Measurements from ENCODE around the gene ARMC6.
A peak's percentile ranks its signal among the peaks of the same experiment; 100 is the strongest.

Gene ARMC6

DNA sequence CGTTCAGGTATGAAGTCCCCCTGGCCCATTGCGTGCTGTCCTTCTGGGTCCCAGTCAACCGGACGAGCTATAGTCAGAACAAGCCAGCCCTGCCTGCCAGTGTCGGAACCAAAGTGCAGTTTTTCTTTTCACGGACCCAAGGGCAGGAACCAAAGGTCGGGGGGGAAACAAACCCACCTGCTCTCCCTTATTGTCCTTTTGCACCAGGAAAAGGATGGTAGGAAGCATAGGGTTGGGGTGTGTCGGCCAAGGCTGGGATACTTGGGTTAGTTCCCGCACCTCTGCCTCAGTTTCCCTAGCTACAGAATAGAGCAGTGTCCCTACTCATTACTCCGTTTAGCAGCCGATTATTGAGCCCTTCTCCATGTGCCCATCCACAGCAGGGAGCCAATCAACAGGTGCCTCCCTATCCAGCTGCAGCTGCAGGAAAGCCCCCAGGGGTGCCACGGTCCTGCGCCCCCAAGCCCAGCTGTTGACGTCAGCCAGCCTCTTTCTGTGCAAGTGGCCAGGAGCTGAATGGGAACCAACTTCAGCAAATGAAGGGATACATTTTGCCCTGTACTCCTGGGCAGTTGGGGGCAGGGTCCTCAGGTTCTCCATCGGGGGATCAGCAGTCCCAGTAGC lies 21.0 kb downstream of the ARMC6 start:
- no peak for DNase-seq (ENCODE audit: insufficient read length, low spot score)
- no peak for FAIRE-seq
- TF ChIP-seq POLR2A (IDR thresholded peaks at IDR 0.05; ENCODE audit: low read depth, low read length) = no peak

DNA sequence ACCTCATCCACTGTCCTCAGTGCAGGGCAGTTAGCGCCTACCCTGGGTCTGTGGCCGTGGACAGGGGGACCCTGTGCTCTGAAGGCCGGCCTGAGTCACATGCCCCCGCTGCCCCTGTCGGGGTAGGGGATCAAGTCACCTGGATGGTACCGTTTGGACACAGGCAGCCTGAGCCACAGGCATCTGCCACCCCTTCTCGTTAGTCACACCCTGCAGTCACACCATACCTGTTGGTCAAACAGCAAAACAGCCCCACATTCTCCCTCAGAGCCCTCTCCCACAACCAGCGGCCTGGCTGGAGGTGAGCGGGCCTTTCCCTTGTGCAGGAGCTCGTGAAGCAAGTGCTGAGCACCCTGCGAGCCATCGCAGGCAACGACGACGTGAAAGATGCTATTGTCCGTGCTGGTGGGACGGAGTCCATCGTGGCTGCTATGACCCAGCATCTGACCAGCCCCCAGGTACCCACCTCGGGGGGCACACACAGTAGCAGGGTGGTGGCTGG lies 21.6 kb downstream of the ARMC6 start:
- DNase-seq (ENCODE audit: insufficient read length, low spot score) = no peak
- FAIRE-seq = no peak
- no peak for TF ChIP-seq POLR2A (IDR thresholded peaks at IDR 0.05; ENCODE audit: low read depth, low read length)

DNA sequence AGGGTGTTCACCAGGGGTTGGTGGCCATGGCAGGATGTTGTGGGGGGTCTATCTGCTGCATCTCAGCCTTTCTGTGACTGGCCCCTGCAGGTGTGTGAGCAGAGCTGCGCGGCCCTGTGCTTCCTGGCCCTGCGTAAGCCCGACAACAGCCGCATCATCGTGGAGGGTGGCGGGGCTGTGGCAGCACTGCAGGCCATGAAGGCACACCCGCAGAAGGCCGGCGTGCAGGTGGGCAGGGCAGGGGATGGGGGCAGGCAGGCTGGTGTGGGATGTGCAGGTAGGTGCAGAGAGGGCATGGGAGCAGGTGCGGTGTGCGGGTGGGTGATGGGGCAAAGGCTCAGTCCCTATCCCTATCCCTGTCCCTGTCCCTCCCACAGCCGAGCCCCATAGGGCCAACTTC lies 22.3 kb downstream of the ARMC6 start:
- TF ChIP-seq POLR2A (IDR thresholded peaks at IDR 0.05; ENCODE audit: low read depth, low read length) = no peak
- FAIRE-seq = no peak
- DNase-seq (ENCODE audit: insufficient read length, low spot score) = no peak

DNA sequence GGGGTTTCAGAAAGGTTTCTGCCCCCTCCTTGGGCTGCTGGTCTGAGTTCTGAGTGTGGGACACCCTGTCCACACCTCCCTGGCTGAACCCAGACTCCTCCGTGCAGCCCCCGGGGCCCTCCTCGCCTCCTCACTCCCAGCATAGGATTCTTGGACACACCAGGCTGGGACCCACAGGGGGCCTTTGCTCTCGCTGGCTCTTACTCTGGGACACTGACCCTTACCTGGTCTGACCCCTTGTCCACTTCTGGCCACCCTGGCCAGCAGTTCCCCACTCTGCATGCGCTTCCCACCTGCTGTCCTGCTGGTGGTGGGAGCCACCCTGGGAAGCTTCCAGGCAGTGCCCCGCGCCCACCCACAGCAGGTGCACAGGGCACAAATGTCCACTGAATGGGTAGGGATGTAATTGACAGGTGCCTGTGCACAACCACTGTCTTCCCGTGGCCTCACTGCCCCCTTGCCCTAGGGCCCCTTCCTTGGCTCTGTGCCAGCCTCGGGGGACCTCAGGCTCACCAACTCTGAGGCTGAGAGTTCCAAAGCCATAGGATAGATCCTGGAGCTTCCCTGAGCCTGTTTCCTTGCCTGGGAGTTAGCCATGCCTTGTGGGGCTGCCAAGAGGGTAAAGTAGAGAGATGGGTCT lies 23.4 kb downstream of the ARMC6 start:
- no peak for FAIRE-seq
- no peak for DNase-seq (ENCODE audit: insufficient read length, low spot score)
- no peak for TF ChIP-seq POLR2A (IDR thresholded peaks at IDR 0.05; ENCODE audit: low read depth, low read length)

DNA sequence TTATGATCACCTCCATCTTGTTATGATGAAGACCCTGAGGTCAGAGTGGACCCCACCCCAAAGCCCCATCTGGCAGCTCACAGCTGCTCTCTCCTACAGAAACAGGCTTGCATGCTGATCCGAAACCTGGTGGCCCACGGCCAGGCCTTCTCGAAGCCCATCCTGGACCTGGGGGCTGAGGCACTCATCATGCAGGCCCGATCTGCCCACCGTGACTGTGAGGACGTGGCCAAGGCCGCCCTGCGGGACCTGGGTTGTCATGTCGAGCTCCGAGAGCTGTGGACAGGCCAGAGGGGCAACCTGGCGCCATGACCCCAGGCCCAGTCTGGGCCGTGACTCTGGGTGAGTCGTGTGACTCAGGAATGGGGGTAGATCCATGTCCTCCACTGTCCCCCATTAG lies 23.9 kb downstream of the ARMC6 start:
- DNase-seq (ENCODE audit: insufficient read length, low spot score) (no peak), FAIRE-seq (no peak)
- TF ChIP-seq POLR2A (IDR thresholded peaks at IDR 0.05; ENCODE audit: low read depth, low read length) = no peak

DNA sequence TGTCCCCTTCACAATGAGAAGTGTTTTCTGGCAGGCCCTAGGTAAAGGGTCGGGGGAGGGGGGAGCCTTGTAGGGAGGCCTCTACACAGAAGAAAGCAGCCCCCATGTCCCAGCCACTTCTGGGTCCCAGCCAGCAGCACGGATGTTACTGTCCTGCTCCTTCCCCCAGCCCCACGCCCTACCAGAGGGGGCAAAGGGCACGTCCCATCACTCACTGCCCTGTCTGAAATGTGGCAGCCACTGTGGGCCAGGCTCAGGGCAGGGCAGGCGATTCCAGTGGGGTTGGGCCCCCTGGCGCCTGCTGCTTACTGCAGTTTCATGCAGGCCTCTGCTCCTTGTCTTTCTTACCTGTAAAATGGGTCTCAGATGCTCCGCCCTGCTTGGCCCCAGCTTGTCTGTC lies 24.3 kb downstream of the ARMC6 start:
- TF ChIP-seq POLR2A (IDR thresholded peaks at IDR 0.05; ENCODE audit: low read depth, low read length) = no peak
- FAIRE-seq (no peak), DNase-seq (ENCODE audit: insufficient read length, low spot score) (no peak)

DNA sequence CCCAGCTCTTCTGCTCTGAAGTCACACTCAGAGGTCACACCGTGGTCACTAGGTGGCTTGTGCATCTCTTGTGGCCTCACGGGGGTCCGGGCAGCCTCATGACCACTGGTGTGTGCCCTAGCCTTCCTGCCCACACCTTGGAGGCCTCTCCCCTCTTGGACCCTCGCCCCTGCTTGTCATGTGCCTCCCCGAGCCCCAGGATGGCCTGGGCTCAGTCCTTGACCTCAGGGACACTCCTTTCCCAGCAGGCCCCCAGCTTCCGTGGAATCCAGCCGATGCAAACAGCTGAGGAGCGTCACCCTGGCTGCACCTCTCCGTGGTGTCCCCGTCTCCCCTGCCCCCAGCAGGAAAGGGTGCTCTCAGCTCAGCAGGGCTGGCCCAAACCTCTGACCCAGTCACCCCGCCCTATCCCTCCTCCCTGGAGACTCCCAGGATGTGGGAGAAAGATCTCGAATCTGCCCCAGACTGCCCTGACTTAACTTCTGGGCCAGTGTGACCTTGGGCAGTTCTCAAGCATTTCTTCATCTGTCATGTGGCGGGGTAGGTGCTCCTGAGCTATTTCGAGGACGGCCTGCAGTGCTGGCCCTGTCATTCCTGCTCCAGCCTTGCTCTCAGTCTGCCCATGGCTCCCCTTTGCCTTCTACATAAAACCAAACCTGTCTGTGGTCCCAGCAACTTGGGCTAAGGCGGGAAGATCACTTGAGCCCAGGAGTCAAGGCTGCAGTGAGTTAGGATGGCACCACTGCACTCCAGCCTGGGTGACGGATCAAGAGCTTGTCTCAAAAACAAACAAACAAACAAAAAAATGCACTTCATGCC lies 25.8 kb downstream of the ARMC6 start:
- no peak for TF ChIP-seq POLR2A (IDR thresholded peaks at IDR 0.05; ENCODE audit: low read depth, low read length)
- no peak for FAIRE-seq
- DNase-seq (ENCODE audit: insufficient read length, low spot score) = no peak

DNA sequence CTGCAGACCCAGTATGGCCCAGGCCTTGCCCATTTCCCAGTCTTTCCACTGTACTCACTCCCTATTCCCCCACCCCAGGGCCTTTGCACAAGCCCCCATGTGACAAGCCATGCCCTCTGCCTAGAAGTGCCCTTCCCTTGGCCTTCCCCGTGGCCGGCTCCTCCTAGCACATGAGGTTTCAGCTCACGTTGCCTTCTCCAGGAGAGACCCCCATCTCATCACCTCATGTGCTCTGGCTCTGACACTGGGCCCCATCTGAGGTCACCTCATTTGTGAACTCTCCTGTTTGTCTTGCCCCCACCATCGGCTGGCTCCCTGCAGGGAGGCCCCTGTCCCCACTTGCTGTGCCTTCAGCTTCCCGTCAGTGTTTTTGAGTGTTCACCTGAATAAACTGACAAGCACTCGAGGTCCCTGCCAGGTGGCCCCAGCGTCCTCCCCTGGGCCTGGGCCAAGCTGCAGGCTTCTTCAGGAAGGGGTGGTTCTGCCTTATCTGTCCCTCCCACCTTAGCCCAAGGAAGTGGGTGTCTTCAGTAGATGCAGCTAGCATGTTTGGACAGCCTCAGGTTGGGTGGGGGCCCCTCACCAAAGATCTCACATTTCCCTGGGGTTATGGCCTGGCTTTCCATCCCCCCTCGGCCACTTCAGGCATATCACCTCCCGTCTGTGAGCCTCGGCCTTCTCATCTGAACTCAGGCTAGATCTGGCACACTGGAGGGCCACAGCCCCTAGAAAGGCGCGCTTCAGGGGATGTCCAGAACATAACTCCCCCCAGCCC lies 26.6 kb downstream of the ARMC6 start:
- TF ChIP-seq POLR2A (IDR thresholded peaks at IDR 0.05; ENCODE audit: low read depth, low read length) = no peak
- DNase-seq (ENCODE audit: insufficient read length, low spot score) (no peak), FAIRE-seq (no peak)

DNA sequence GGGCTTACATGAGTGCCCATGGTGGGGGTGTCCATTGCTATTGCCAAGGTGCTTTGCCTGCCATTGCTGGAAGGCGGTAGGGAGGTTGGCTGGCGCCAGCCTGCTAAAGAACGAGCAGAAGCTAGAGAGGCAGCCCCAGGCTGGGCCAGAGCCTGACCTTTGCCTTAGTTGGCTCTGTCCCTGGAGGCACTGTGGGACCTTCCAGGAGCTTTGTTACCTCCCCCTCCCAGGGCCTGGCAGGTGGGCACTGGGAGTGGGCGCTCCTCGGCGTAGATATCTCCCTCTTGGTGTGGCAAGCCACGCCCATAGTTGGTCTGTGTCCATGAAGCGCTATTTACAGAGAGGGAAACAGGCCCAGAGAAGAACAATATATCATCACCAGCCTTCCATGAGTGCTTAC lies 28.1 kb downstream of the ARMC6 start:
- TF ChIP-seq POLR2A (IDR thresholded peaks at IDR 0.05; ENCODE audit: low read depth, low read length) = no peak
- no peak for DNase-seq (ENCODE audit: insufficient read length, low spot score)
- no peak for FAIRE-seq

DNA sequence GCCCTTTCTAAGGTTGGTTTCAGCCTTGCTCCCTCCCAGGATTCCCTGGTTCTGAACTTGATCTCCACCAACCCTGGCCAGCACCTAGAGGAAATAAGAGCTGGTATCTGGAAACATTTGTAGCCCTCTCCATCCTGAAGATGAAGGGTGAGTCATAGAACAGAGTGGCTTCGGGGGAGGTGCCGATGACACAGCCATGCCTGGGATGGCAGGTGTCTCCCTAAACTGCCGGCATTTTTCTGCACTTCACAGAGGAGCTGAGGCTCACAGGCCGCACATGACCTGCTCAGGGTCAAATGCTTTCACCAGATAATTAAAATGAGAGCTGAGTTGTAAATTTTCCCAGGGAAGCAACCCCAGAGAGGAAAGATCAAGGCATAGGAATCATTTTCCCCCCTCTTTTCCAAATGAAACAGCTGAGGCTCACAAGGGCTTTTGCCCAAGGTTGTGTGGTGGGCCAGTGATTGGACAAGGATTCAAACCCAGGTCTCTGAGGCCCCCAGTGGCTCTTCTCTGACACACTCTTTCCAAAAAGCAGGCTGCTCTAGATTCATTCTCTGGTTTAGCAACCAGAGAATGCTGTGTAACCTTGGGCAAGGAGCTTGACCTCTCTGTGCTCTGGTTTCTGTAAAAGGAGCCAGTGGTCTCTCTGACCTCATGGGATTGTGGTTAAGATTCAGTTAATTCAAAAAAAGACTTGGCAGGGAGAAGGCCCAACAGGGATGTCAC lies 29.2 kb downstream of the ARMC6 start:
- no peak for TF ChIP-seq POLR2A (IDR thresholded peaks at IDR 0.05; ENCODE audit: low read depth, low read length)
- DNase-seq (ENCODE audit: insufficient read length, low spot score) (peak; percentile 81), FAIRE-seq (peak; percentile 27)

DNA sequence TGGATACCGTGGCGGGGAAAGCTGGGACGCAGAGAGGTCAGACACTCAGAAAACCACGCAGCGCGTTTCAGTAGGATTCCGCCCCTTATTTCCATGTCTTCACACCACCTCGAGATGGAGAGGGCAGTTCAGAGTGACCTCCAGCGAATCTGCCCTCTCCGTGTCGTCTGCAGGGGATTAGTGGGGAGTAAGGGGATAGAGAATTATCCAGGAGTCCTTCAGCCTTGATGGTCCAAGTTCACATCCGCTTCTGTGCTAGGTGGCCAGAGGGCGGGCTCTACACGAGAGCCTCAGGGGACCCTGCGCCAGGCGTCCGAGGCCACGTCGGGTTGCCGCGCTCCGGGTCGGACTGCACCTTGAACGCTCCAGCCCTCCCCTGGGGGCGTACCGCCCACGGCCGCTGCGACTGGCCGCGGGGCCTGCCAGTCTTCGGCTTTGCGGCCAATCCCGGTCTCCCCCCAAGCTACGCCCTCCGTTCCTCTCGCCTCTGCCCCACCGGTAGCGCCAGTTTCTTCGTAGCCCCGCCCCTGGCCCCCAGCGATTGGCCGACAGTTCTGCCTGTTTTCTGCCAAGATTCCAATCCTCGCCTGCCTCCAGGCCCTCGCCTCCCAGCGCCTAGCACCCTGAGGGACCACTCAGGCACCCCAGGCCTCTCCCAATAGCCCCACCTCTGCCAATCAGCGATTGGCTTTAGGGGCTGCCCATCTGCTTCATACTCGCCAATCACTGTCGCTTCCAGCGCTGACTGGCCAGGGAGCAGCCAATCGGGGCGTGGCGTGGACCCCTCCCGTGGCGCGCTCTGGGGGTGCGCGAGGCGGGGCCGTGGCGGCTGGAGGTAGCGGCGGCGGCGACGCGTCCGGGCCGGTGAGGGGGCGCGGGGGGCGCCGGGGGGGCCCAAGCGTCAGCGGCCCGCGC lies 30.0 kb downstream of the ARMC6 start, which contains the start of gene SLC25A42:
SLC25A42 (plus strand) TSS at position 812 of the 915 bp plus-strand sequence. CDS start 32,131 bp downstream, outside the sequence.
- peak; percentile 82 for FAIRE-seq
- TF ChIP-seq POLR2A (IDR thresholded peaks at IDR 0.05; ENCODE audit: low read depth, low read length) = peak; percentile 43; the same call in 1 of the 2 replicates
- peak; percentile 99 for DNase-seq (ENCODE audit: insufficient read length, low spot score)

DNA sequence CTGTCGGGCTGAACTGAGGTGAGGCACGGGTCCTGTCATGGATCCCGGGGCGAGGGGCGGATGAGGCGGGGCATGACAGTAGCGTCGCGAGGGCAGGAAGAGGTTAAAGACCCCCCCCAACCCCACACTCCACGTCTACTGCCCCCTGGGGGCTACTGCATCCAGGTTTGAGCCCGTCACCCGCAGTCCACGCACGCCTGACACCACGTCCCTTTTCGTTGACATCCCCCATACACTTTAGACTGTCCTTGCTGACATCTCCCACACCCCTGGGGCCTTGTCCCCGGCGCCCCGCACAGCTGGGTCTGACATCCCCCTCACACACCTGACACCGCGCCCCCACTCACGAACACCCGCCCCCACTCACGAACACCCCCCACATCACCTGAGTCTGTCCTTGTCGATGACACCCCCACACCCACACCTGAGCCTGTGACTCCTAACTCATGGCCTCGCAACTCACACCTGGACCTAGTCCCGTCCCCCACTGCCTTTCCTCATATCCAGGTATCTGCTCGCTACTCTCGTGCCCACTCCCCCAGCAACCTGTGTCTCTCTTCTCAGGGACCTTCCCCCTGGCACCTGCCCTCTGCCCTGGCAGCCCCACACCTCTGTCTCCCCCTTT lies 30.8 kb downstream of the ARMC6 start:
- TF ChIP-seq POLR2A (IDR thresholded peaks at IDR 0.05; ENCODE audit: low read depth, low read length) = no peak
- no peak for DNase-seq (ENCODE audit: insufficient read length, low spot score)
- FAIRE-seq = no peak

Data from H54 (cell line).